ENCODE measurements around the gene MYH13.

The MYH13 gene

DNA sequence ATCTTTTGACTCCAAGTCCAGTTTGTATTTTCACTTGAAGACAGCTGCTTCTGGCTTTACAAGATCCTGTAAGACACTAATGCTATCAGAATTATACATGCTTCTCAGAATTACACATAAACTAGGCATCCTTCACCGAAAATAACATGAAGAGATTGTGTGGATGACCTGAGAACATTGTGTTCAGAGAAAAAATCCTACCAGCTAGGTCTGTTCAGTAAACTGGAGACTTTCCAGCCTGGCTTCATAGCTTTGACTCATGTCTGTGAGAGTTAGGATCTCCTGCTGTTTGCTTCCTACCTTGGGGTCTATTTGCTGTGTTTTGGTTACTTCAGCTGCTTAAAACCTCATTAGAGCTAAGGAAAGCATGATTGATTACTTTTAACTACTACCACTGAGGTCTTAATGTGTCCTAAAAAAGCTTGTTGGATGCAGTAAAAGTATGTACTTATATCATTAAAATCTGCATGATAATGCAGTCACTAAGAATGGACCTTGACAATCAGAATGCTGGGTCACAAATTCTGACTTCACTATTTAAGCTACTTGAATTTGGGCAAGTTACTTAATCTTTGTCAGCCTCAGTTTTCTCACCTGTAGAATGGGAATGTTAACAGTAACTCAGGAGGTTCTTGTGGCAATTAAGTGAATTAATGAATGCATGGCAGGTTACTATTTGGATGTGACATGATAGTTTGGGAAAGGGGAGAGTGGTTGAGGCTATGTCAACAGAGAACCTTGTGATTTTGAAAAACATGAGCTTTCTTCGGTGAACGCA is 8.0 kb upstream of the MYH13 start:
- no peak overlapping the region for H3K9ac ChIP-seq (ENCODE audit: low read length)
- H3K9me3 ChIP-seq (replicated peaks; ENCODE audit: insufficient read depth, low read length), result no peaks in the 10 kb centered on the region
- H3K27me3 ChIP-seq (replicated peaks; ENCODE audit: insufficient read depth, low read length), result no peaks in the 10 kb centered on the region
- no peaks in the 10 kb centered on the region for H4K20me1 ChIP-seq (ENCODE audit: insufficient read depth, low read length)
- H3K36me3 ChIP-seq (replicated peaks; ENCODE audit: insufficient read depth, low read length), result no peaks in the 10 kb centered on the region
- no peak for DNase-seq
- no peaks in the 10 kb centered on the region for H3K4me1 ChIP-seq (ENCODE audit: low read length)
- no peak overlapping the region for H3K4me3 ChIP-seq (ENCODE audit: low read length)
- H3K9me2 ChIP-seq (replicated peaks; ENCODE audit: insufficient read depth, low read length), result no peaks in the 10 kb centered on the region
- no peak overlapping the region for H3K4me2 ChIP-seq (ENCODE audit: low read depth, low read length)
- H3K27ac ChIP-seq (ENCODE audit: low read length), result no peak overlapping the region
- H3F3A ChIP-seq (ENCODE audit: insufficient read depth, low read length), result no peaks in the 10 kb centered on the region
- no peak overlapping the region for H2AFZ ChIP-seq (ENCODE audit: low read length)
- H3K79me2 ChIP-seq (ENCODE audit: low read length), result no peaks in the 10 kb centered on the region
- TF ChIP-seq, protein P1, sequence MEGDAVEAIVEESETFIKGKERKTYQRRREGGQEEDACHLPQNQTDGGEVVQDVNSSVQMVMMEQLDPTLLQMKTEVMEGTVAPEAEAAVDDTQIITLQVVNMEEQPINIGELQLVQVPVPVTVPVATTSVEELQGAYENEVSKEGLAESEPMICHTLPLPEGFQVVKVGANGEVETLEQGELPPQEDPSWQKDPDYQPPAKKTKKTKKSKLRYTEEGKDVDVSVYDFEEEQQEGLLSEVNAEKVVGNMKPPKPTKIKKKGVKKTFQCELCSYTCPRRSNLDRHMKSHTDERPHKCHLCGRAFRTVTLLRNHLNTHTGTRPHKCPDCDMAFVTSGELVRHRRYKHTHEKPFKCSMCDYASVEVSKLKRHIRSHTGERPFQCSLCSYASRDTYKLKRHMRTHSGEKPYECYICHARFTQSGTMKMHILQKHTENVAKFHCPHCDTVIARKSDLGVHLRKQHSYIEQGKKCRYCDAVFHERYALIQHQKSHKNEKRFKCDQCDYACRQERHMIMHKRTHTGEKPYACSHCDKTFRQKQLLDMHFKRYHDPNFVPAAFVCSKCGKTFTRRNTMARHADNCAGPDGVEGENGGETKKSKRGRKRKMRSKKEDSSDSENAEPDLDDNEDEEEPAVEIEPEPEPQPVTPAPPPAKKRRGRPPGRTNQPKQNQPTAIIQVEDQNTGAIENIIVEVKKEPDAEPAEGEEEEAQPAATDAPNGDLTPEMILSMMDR (IDR thresholded peaks at IDR 0.05; ENCODE audit: low read length), result no peak
- no peak for TF ChIP-seq EZH2 (optimal IDR thresholded peaks at IDR 0.05; ENCODE audit: low read depth, low read length)
- no peak for TF ChIP-seq EZH2phosphoT487 (IDR thresholded peaks at IDR 0.05; ENCODE audit: low read length)

DNA sequence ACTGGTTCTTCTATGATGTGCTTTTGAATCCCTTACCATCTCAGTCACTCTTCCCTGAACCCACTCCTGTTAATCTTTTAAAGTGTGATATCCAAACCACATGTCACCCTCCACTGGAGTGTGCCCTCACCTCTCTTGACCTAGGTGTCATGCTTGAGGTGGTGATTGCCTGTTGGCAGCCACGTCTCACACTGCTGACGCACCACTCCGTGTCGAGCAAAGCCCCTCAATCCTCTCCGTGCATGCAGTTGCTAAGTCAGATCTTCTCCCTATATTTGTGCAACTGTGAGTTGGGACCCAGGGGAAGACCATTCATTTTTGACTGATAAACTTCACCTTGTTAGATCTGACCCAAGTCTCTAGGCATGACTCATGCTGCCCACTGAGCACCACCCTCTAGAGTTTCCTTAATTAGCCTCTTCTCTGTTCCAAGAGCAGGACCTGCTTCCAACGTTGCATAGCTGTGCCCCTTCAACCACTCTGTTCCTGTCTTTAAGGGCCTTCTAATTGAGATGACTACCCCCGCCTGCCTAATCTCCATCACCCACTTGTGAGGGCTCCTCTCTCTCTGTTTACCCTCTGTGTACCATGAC is 2.7 kb downstream of the MYH13 start:
- Histone ChIP-seq H3K4me3 (ENCODE audit: low read length) (no peak overlapping the region), H3F3A (ENCODE audit: insufficient read depth, low read length) (no peaks in the 10 kb centered on the region), H3K9ac (ENCODE audit: low read length) (no peak overlapping the region), H3K79me2 (ENCODE audit: low read length) (no peaks in the 10 kb centered on the region), H2AFZ (ENCODE audit: low read length) (no peak overlapping the region), H3K27me3 (replicated peaks; ENCODE audit: insufficient read depth, low read length) (no peaks in the 10 kb centered on the region), H3K9me2 (replicated peaks; ENCODE audit: insufficient read depth, low read length) (no peaks in the 10 kb centered on the region), H3K4me2 (ENCODE audit: low read depth, low read length) (no peak overlapping the region), H4K20me1 (ENCODE audit: insufficient read depth, low read length) (no peaks in the 10 kb centered on the region), H3K36me3 (replicated peaks; ENCODE audit: insufficient read depth, low read length) (no peaks in the 10 kb centered on the region), H3K4me1 (ENCODE audit: low read length) (no peaks in the 10 kb centered on the region), H3K27ac (ENCODE audit: low read length) (no peak overlapping the region), H3K9me3 (replicated peaks; ENCODE audit: insufficient read depth, low read length) (no peaks in the 10 kb centered on the region)
- TF ChIP-seq EZH2phosphoT487 (IDR thresholded peaks at IDR 0.05; ENCODE audit: low read length) (no peak), EZH2 (optimal IDR thresholded peaks at IDR 0.05; ENCODE audit: low read depth, low read length) (no peak)
- TF ChIP-seq, protein P1 (IDR thresholded peaks at IDR 0.05; ENCODE audit: low read length), result no peak
- no peak for DNase-seq

- Histone ChIP-seq H3K4me3 (ENCODE audit: low read length) (no peak overlapping the region), H3K4me1 (ENCODE audit: low read length) (no peaks in the 10 kb centered on the region), H3K27me3 (replicated peaks; ENCODE audit: insufficient read depth, low read length) (no peaks in the 10 kb centered on the region), H3F3A (ENCODE audit: insufficient read depth, low read length) (no peaks in the 10 kb centered on the region), H4K20me1 (ENCODE audit: insufficient read depth, low read length) (no peaks in the 10 kb centered on the region), H2AFZ (ENCODE audit: low read length) (no peak overlapping the region), H3K9me2 (replicated peaks; ENCODE audit: insufficient read depth, low read length) (no peaks in the 10 kb centered on the region), H3K9me3 (replicated peaks; ENCODE audit: insufficient read depth, low read length) (no peaks in the 10 kb centered on the region), H3K79me2 (ENCODE audit: low read length) (no peaks in the 10 kb centered on the region), H3K27ac (ENCODE audit: low read length) (no peak overlapping the region), H3K36me3 (replicated peaks; ENCODE audit: insufficient read depth, low read length) (no peaks in the 10 kb centered on the region), H3K4me2 (ENCODE audit: low read depth, low read length) (no peak overlapping the region), H3K9ac (ENCODE audit: low read length) (no peak overlapping the region)
- DNase-seq, result no peak
- TF ChIP-seq, protein P1 (IDR thresholded peaks at IDR 0.05; ENCODE audit: low read length), result no peak
- TF ChIP-seq EZH2 (optimal IDR thresholded peaks at IDR 0.05; ENCODE audit: low read depth, low read length) (no peak), EZH2phosphoT487 (IDR thresholded peaks at IDR 0.05; ENCODE audit: low read length) (no peak)
Measured at GRCh38 chr17:10369239-10369638, 3.6 kb downstream of the MYH13 start.
